Adipose tissue (tissue), 3 donors: Measurements from ENCODE around the gene CROT. TPM values are rescaled to one million over a fixed set of nuclear protein-coding genes. Genes with fewer than 3 reads are reported as not detected.

Experiments
- H3K27ac ChIP-seq: one replicate; pipeline ENCODE4 v1.5.1; 2013; ENCODE audit warnings: low read depth, low read length
- WGBS, 3 donors: extraction: QIAGEN DNeasy Blood & Tissue Kit; methylation state at CpG; one replicate each; pipeline ENCODE4 v1.1.7; 2013; 5-methylcytosine and 5-hydroxymethylcytosine counted together
- polyA plus RNA-seq, 3 donors: library from polyadenylated mRNA; stranded (reverse); fragments of 200-250 nt; gene quantifications; one replicate each; pipeline ENCODE4 v1.2.3, GENCODE V29; 2013
- donor health status: healthy with polysubstance abuse.
- donor health status: Bipolar disorder and iron deficiency.
- donor health status: healthy.

Gene CROT
- polyA plus RNA-seq, 3 donors = 3.0 to 6.4 (median 3.2) TPM

GRCh38 chr7:87395442-87396020 is 50.1 kb downstream of the CROT start:
- no peak overlapping the region for H3K27ac ChIP-seq
- 83 to 91% (median 87%) methylated on average over 1 of the region's 1 CpG for whole genome bisulfite sequencing, 3 donors

GRCh38 chr7:87398446-87398845 is 53.0 kb downstream of the CROT start:
- no peak overlapping the region for H3K27ac ChIP-seq
- 88 to 95% (median 94%) methylated on average over 2 of the region's 2 CpGs for WGBS, 3 donors

GRCh38 chr7:87404674-87405073 is 59.2 kb downstream of the CROT start:
- H3K27ac ChIP-seq = no peak overlapping the region

- no peak overlapping the region for H3K27ac ChIP-seq
- WGBS, 3 donors = 93 to 97% (median 93%) methylated on average over 1 of the region's 1 CpG
Measured at GRCh38 chr7:87411186-87411585, 65.7 kb downstream of the CROT start.

- 47 to 89% (median 85%) methylated on average over 1 of the region's 1 CpG for WGBS, 3 donors
- no peak overlapping the region for H3K27ac ChIP-seq
Measured at GRCh38 chr7:87413029-87413428, 67.6 kb downstream of the CROT start.

GRCh38 chr7:87413951-87414793 is 68.7 kb downstream of the CROT start:
- 60 to 70% (median 69%) methylated on average over 4 of the region's 4 CpGs for WGBS, 3 donors
- H3K27ac ChIP-seq = no peak overlapping the region

- no peak overlapping the region for H3K27ac ChIP-seq
- 43 to 88% (median 76%) methylated on average over 2 of the region's 2 CpGs for WGBS, 3 donors
Measured at GRCh38 chr7:87414794-87415188, 69.3 kb downstream of the CROT start.

GRCh38 chr7:87416682-87417587 is 71.5 kb downstream of the CROT start:
- no peak overlapping the region for H3K27ac ChIP-seq
- 35 to 52% (median 49%) methylated on average over 5 of the region's 5 CpGs for WGBS, 3 donors

- 77 to 88% (median 85%) methylated on average over 4 of the region's 4 CpGs for WGBS, 3 donors
Measured at GRCh38 chr7:87420173-87420572, 74.7 kb downstream of the CROT start.

GRCh38 chr7:87424075-87424474 is 78.6 kb downstream of the CROT start:
- no peak overlapping the region for H3K27ac ChIP-seq
- WGBS, 3 donors = 78 to 89% (median 86%) methylated on average over 5 of the region's 5 CpGs

More at GRCh38 chr7:87420173-87420572, 74.7 kb downstream of the CROT start:
- H3K27ac ChIP-seq = no peak overlapping the region

- no peak overlapping the region for H3K27ac ChIP-seq
- WGBS, 3 donors = 77 to 87% (median 85%) methylated on average over 3 of the region's 3 CpGs
Measured at GRCh38 chr7:87426160-87426559, 80.7 kb downstream of the CROT start.

GRCh38 chr7:87427288-87427687 is 81.8 kb downstream of the CROT start:
- no peak overlapping the region for H3K27ac ChIP-seq
- WGBS, 3 donors = 70 to 84% (median 80%) methylated on average over 3 of the region's 3 CpGs

- no peak overlapping the region for H3K27ac ChIP-seq
- 78 to 95% (median 92%) methylated on average over 2 of the region's 2 CpGs for WGBS, 3 donors
Measured at GRCh38 chr7:87432536-87432935, 87.1 kb downstream of the CROT start.

GRCh38 chr7:87435546-87435945 is 90.1 kb downstream of the CROT start:
- no peak overlapping the region for H3K27ac ChIP-seq

- no peak overlapping the region for H3K27ac ChIP-seq
- 51 to 73% (median 67%) methylated on average over 4 of the region's 4 CpGs for WGBS, 3 donors
Measured at GRCh38 chr7:87445897-87446296, 100.4 kb downstream of the CROT start.

- WGBS, 3 donors = 77 to 87% (median 86%) methylated on average over 4 of the region's 4 CpGs
- no peak overlapping the region for H3K27ac ChIP-seq
Measured at GRCh38 chr7:87447116-87447635, 101.7 kb downstream of the CROT start.

GRCh38 chr7:87448388-87448787 is 102.9 kb downstream of the CROT start:
- H3K27ac ChIP-seq = no peak overlapping the region
- WGBS, 3 donors = 62 to 66% (median 65%) methylated on average over 7 of the region's 7 CpGs
